Caco-2 (cell line): Measurements from ENCODE around the gene THEM5. TPM values are rescaled to one million over a fixed set of nuclear protein-coding genes. Genes with fewer than 3 reads are reported as not detected.

ENCODE experiments used
- BruUV-seq: library from RNA; stranded (reverse); fragments of 400-500 nt; replicated peaks from 2 replicates; lab custom pipeline; 2021; lab: Mats Ljungman, UMichigan
- CTCF ChIA-PET: fragments of 300-600 bp; sonication (Branson Sonifier 250); formaldehyde crosslinking; loops from one replicate; lab custom pipeline; 2022; ENCODE audit warnings: antibody characterized with exemption; lab: Charles Lee
- POLR2A ChIA-PET: fragments of 300-600 bp; sonication (Branson Sonifier 250); formaldehyde crosslinking; loops from one replicate; lab custom pipeline; 2022; ENCODE audit warnings: antibody characterized with exemption; lab: Charles Lee
- DNase-seq, 2 experiments: peaks; one replicate each; pipeline versions ENCODE4 v3.0.0 to v3.0.0-alpha.2; 2020 to 2022
- H3K27me3 ChIP-seq: replicated peaks from 2 replicates; pipeline ENCODE4 v1.6.0; 2011; ENCODE audit warnings: low read length; ENCODE audit not compliant: control insufficient read depth, insufficient read depth
- H3K36me3 ChIP-seq: 2 replicates; pipeline ENCODE4 v1.5.1; 2011; ENCODE audit warnings: low read length; ENCODE audit not compliant: control insufficient read depth, insufficient read depth
- H3K4me1 ChIP-seq: fragments of 250-450 bp; sonication (Bioruptor Pico); 2 replicates; pipeline ENCODE4 v1.5.1; 2020; ENCODE audit warnings: mild to moderate bottlenecking
- H3K4me3 ChIP-seq: 2 replicates; pipeline ENCODE4 v1.5.1; 2011; ENCODE audit warnings: low read depth, mild to moderate bottlenecking, control low read depth, low read length
- H3K9me3 ChIP-seq: fragments of 250-450 bp; sonication (Bioruptor Pico); 2 replicates; pipeline ENCODE4 v1.5.1; 2020; ENCODE audit warnings: mild to moderate bottlenecking, moderate library complexity
- H3K27ac Mint-ChIP-seq: one replicate; pipeline ENCODE4 v1.8.0; 2022; ENCODE audit warnings: mixed read lengths; ENCODE audit not compliant: unreplicated experiment
- H3K27me3 Mint-ChIP-seq: one replicate; pipeline ENCODE4 v1.8.0; 2022; ENCODE audit warnings: mixed read lengths; ENCODE audit not compliant: insufficient read depth, unreplicated experiment
- H3K36me3 Mint-ChIP-seq: one replicate; pipeline ENCODE4 v1.8.0; 2022; ENCODE audit warnings: mild to moderate bottlenecking, mixed read lengths; ENCODE audit not compliant: insufficient read depth, unreplicated experiment
- H3K4me1 Mint-ChIP-seq: one replicate; pipeline ENCODE4 v1.8.0; 2022; ENCODE audit warnings: low read depth, mixed read lengths; ENCODE audit not compliant: unreplicated experiment
- H3K4me3 Mint-ChIP-seq: one replicate; pipeline ENCODE4 v1.8.0; 2022; ENCODE audit warnings: mild to moderate bottlenecking, moderate library complexity, mixed read lengths; ENCODE audit not compliant: unreplicated experiment
- H3K9me3 Mint-ChIP-seq: one replicate; pipeline ENCODE4 v1.8.0; 2022; ENCODE audit warnings: mixed read lengths; ENCODE audit not compliant: unreplicated experiment
- intact Hi-C: fragments of 100-400 bp; cut with micrococcal nuclease; formaldehyde crosslinking; loops from one replicate; pipeline ENCODE4 v1.10.0; 2022; ENCODE audit not compliant: unreplicated experiment
- total RNA-seq: library from RNA; stranded (reverse); gene quantifications from 2 replicates; pipeline ENCODE4 v1.2.3, GENCODE V29; 2022
- TF ChIP-seq, protein P1 (sequence below), 2 experiments: fragments of 200-600 bp in 1 of 2; IDR thresholded peaks; 1 replicate in 1 of 2; 2 replicates in 1 of 2; pipeline versions ENCODE4 v1.5.1 to v1.8.0; 2011 to 2022; ENCODE audit warnings: antibody characterized with exemption in 1 of 2, control low read depth in 1 of 2, inconsistent platforms in 1 of 2, low read depth in 1 of 2, low read length in 1 of 2, mild to moderate bottlenecking in 1 of 2, moderate library complexity in 1 of 2; ENCODE audit not compliant: insufficient read depth in 1 of 2, severe bottlenecking in 1 of 2, unreplicated experiment in 1 of 2

The THEM5 gene
- total RNA-seq, 1 experiment from 2014 or later, result not detected

DNA sequence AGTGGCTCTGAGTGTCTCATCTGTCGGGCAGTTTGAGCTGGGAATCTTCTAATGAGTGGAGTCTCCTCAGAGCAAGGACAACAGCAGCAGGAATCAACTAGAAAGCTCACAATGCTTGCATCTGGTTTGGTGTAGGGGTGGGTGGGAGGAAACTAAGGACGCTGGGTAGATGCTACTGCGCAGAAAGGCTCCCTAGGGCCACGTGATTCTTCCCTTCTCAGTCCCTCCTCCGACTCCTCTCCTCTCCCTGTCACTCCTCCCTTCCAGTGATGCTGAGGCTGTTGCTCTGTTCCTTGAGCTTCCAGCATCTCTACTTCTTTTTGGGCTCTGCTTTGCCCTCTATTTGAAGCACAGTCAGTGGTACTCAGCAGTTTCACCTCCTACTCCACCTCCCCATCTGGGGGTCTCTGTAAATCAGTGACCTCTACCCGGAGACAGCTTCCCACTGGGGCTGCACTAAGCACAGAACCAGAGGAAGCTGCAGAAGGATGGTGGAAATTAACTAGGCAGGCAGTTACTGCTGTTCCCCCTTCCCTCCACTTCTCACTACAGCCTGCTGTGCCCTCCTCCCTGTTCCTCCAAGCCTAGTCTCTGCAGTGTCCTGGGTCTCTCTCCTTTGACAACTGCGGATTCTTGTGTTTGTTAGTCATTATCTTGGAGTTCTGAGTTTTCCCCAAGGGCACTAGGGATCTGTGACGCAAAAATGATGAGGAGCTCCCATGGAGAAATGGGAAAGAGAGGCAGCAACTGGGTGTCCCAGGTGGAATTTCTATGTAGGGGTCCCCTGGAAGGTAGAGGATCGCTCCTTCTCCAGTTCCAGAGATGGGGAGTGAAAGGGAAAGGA lies 54.1 kb downstream of the THEM5 start:
- POLR2A ChIA-PET, result no interaction called here
- Mint-ChIP-seq H3K36me3 (no peaks in the 10 kb centered on the region), H3K4me1 (no peaks in the 10 kb centered on the region), H3K9me3 (no peaks in the 10 kb centered on the region), H3K27ac (no peak overlapping the region), H3K27me3 (peaks cover 2% of the 10 kb centered on the region), H3K4me3 (no peak overlapping the region)
- CTCF ChIA-PET, result no interaction called here
- TF ChIP-seq, protein P1, sequence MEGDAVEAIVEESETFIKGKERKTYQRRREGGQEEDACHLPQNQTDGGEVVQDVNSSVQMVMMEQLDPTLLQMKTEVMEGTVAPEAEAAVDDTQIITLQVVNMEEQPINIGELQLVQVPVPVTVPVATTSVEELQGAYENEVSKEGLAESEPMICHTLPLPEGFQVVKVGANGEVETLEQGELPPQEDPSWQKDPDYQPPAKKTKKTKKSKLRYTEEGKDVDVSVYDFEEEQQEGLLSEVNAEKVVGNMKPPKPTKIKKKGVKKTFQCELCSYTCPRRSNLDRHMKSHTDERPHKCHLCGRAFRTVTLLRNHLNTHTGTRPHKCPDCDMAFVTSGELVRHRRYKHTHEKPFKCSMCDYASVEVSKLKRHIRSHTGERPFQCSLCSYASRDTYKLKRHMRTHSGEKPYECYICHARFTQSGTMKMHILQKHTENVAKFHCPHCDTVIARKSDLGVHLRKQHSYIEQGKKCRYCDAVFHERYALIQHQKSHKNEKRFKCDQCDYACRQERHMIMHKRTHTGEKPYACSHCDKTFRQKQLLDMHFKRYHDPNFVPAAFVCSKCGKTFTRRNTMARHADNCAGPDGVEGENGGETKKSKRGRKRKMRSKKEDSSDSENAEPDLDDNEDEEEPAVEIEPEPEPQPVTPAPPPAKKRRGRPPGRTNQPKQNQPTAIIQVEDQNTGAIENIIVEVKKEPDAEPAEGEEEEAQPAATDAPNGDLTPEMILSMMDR (IDR thresholded peaks at IDR 0.05; ENCODE audit: insufficient read depth in 1 of 2, low read depth in 1 of 2, low read length in 1 of 2, severe bottlenecking in 1 of 2, unreplicated experiment in 1 of 2), result no peak
- no peaks in the 10 kb centered on the region for H3K9me3 ChIP-seq
- no peaks in the 10 kb centered on the region for H3K36me3 ChIP-seq
- no peaks in the 10 kb centered on the region for H3K4me1 ChIP-seq
- no peaks in the 10 kb centered on the region for H3K27me3 ChIP-seq
- DNase-seq, result no peak
- no peak overlapping the region for H3K4me3 ChIP-seq
- no TSS peak for BruUV-seq
- intact Hi-C loops, result loop anchor here (5.0 kb wide), 1 partner anchor 53 kb away; the partner anchor contains the start of gene THEM5

DNA sequence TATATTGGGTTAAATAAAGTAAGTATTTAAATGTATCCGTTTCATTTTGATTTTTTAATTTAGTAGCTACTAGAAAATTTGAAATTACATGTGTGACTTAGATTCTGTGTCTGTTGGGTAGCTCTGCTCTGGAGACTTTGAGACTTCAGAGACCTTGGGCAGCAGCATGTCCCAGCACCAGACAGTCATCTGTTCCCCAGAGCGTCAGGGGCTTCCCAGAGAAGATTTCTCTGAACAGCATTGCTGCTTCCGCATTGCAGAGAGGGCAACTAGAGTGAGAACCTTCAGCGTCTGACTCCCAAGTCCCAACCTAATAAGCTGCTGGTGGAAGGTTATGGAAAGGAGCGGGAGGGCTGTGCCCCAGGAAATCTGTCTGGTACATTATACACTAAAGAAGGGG lies 54.9 kb downstream of the THEM5 start:
- Mint-ChIP-seq H3K4me3 (no peak overlapping the region), H3K27ac (no peak overlapping the region), H3K36me3 (no peaks in the 10 kb centered on the region), H3K27me3 (peaks cover 2% of the 10 kb centered on the region), H3K9me3 (no peaks in the 10 kb centered on the region), H3K4me1 (no peaks in the 10 kb centered on the region)
- Histone ChIP-seq H3K36me3 (no peaks in the 10 kb centered on the region), H3K4me3 (no peak overlapping the region), H3K27me3 (no peaks in the 10 kb centered on the region), H3K9me3 (no peaks in the 10 kb centered on the region), H3K4me1 (no peaks in the 10 kb centered on the region)
- intact Hi-C loops, result no loop called here
- no peak for DNase-seq
- TF ChIP-seq, protein P1 (IDR thresholded peaks at IDR 0.05; ENCODE audit: insufficient read depth in 1 of 2, low read depth in 1 of 2, low read length in 1 of 2, severe bottlenecking in 1 of 2, unreplicated experiment in 1 of 2), result no peak
- ChIA-PET POLR2A (no interaction called here), CTCF (no interaction called here)
- BruUV-seq, result no TSS peak

Other genes with a start within 250 kb of the THEM5 start
- 47.2 and 47.4 TPM in 2 replicates for gene SNX27, start 241.7 kb downstream of the THEM5 start, total RNA-seq
- gene CELF3, start 136.9 kb downstream of the THEM5 start, total RNA-seq, result 0.27 and 1.1 TPM in 2 replicates
- gene RIIAD1, start 132.2 kb downstream of the THEM5 start, total RNA-seq, result 0.88 and 1.0 TPM in 2 replicates
- gene MRPL9, start 90.2 kb downstream of the THEM5 start, total RNA-seq, result 122 and 131 TPM in 2 replicates
- gene TDRKH, start 63.2 kb downstream of the THEM5 start, total RNA-seq, result 12.6 and 15.0 TPM in 2 replicates
- not detected in 2 replicates for gene LINGO4, start 48.3 kb downstream of the THEM5 start, total RNA-seq
- gene RORC, start 21.9 kb downstream of the THEM5 start, total RNA-seq, result not detected in 2 replicates
- 0.23 and 0.60 TPM in 2 replicates for gene C2CD4D, start 13.9 kb downstream of the THEM5 start, total RNA-seq
- 7.1 and 9.5 TPM in 2 replicates for gene THEM4, start 55.8 kb upstream of the THEM5 start, total RNA-seq
- gene S100A10, start 140.1 kb upstream of the THEM5 start, total RNA-seq, result 2,143 and 2,154 TPM in 2 replicates
- gene S100A11, start 183.3 kb upstream of the THEM5 start, total RNA-seq, result 364 and 408 TPM in 2 replicates
- gene TCHHL1, start 235.4 kb upstream of the THEM5 start, total RNA-seq, result not detected in 2 replicates